Heart left ventricle (tissue), 13 donors: ENCODE data around the gene MRPS10.

ENCODE experiments used
- CTCF ChIP-seq, 12 donors: fragments of 200-600 bp; sonication (generic) in 4 of 12; IDR thresholded peaks; one replicate each; pipeline versions ENCODE4 v1.5.0 to v1.8.0; 2018 to 2022; ENCODE audit warnings: antibody characterized with exemption in 12 of 12, mild to moderate bottlenecking in 5 of 12
- POLR2A ChIP-seq, 2 donors: fragments of 450-650 bp; IDR thresholded peaks; one replicate each; pipeline ENCODE4 v1.6.1; 2017; ENCODE audit warnings: antibody characterized with exemption in 2 of 2, mild to moderate bottlenecking in 2 of 2, moderate library complexity in 2 of 2
- donor health status: ischemic (EF 13 %, LVEDD 7.1; RV severe dilation, severe dysfunction).
- donor health status: DM: no; HTN: yes; CAD: no.
- donor health status: DM: no; HTN: no; CAD: no.
- donor health status: ischemic (EF 25% LVEDD 6.9; RV normal size, moderate dysfunction).
- donor health status: ischemic (EF 25% LVEDD 5.7; RV mildly dilated, moderate dysfunction).
- donor health status: ischemic (EF 35%, LVEDD 5.7; RV mildly dilated, moderate dysfunction).
- donor health status: nonischemic (EF 11% LVEDD 7.7; RV severe dilation, severe dysfunction).
- donor health status: DM: yes; HTN: yes; CAD: no.
- donor health status: PGD.
- donor health status: ischemic (EF 29% LVEDD 5.4; RV normal size, mild dysfunction).
- donor health status: nonischemic (EF 23%, LVEDD 6.1; RV moderate dilation, normal function).

- TF ChIP-seq CTCF (IDR thresholded peaks at IDR 0.05): no peak
- TF ChIP-seq POLR2A (IDR thresholded peaks at IDR 0.05): no peak
Observed at GRCh38 chr6:42185597-42185996, 32.1 kb downstream of the MRPS10 start.
